GM18858 (cell line): ENCODE results near the gene CTAGE6.
"Not testable (repeated sequence)": the region's sequence is repeated elsewhere in the genome, so short reads cannot be mapped to it uniquely, and the experiment has no call there.

Experiments used
- ATAC-seq: cut with Tn5 transposase; IDR thresholded peaks from one replicate; pipeline ENCODE4 v1.9.1; 2021; ENCODE audit not compliant: unreplicated experiment

The CTAGE6 gene

DNA sequence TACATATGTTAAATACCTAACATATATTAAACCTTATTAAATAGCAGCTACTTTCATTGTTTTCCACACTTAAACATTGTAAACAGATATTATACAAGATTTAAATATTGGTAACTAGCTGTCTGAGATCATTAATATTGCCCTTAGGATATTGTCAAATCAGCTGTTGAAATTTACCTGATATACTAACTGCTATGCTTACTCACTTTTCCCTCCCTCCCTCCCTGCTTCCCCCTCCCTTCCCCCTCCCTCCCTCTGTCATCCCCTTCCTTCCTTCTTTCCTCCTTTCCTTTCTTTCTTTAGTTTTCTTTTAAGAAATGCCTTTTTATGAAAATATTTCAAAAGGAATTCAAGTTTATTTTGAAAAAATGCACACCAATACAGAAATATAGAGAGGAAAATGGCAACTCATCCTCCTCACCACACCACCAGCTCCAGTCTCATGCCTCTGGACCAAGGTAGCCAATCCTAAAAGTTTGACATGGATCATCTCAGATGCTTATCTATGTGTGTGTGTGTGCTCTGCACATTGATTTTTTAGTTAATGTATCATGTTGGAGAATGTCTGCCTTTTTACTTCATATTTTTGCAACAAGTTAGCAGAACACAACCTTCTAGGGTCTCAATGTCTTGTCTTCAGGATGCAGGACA is 41.8 kb downstream of the CTAGE6 start:
- not testable (repeated sequence) for ATAC-seq

DNA sequence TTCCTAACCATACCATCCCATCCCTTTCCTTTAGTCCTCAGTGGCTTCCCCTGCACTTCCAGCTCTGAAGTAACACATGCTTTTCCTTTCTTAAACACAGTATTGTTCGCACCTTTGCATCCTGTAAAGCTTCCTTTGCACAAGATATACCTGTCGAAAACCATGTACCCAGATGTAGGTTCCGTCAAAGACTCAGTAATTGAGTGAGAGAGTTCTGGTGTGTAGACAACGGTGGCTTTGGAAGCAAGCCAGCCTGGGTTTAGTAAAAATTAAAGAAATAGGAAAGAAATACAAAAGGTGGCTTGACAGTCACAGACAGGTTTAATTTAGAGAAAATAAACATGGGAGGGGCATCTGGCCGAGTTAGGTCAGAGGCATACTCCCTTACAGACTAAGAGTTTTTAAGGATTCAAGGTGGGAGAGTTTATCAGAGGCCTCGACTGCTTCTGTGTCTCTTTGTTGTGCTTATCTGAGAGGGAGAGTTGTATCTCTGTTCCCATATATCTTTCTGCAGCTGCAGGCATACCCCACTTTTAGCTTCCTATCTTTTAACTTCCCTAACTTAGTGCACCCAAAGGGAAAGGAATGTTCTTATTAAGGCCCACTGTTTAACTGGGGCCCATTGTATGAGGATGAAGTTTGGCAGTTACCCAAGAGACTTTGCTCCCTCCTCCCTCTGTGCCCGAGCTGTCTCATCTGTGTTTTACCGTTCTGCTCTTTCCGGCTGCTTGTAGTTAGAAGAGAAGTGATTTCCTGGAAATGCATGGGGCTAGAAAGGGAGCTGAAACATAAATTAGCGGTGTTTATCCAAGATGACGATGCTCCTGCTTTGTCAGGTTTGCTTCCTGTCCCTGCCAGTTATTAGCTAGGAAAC is 42.7 kb downstream of the CTAGE6 start:
- ATAC-seq: not testable (repeated sequence)

DNA sequence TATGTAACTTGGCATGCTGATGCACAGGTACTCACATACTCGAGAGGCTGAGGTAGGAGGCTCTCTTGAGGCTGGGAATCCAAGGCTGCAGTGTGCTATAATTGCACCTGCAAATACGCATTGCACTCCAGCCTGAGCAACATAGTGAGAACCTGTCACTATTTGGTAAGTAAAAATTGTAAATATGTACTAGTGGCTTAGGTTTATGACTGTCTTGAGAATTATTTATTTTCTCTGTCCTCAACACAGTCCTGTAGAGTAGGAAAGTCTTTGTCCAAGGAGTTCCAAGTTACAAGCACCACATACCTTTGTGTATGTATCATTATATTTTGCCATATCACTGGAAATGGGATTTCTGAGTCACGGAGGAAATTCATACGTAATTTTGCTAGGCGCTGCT is 45.1 kb downstream of the CTAGE6 start:
- ATAC-seq: not testable (repeated sequence)

DNA sequence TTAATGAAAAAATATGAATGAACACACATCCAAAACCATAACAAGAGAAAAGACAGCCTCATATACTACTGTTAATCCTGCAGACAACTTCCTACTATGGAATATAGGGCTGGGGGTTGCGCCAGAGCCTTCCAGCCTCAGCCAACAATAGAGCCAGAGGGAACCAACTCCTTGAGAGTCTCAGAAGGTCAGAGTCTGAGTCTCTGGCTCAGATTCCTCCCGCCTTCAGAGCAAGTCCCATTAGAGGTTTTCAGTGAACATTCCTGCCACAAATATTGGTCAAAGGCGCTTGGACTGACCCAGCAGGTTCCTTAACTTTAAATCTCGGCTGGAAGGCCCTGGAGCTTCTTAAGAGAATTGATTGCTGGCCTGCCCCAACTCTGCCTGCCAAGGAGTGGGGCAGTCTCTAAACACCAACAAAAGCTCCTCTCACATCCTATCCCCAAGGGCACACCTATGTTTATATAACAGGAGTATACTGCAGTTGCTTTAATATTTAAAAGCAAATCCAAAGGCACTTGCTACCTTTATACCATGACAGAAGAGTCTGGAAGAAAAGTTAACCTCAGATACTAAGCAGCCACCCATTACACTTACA is 45.7 kb downstream of the CTAGE6 start:
- ATAC-seq: not testable (repeated sequence)

DNA sequence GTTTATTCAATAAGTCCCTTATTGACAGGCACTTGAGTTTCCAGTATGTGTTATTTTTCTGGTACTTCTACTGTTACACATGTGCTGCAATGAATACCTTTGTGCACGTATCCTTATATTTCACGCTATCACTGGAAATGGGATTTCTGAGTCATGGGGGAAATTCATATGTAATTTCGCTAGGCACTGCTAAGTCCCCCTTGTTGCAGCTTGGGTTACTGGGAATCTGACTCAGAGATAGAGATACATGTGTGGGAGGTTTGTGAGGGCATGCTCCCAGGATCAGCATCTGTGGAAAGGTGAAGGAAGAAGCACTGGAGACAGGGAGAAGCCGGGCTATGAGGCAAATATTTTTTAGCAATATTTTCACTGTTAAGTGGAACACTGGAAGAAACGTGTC is 47.6 kb downstream of the CTAGE6 start:
- ATAC-seq: not testable (repeated sequence)
